COLO829 (cell line): ENCODE measurements around the gene SMIM10L1.

Source experiments
- DNase-seq: peaks from one replicate; pipeline ENCODE4 v3.0.0; 2012; ENCODE audit warnings: low spot score

Gene SMIM10L1

GRCh38 chr12:11186837-11187236 is 15.8 kb downstream of the SMIM10L1 start, which contains the start of gene TAS2R42:
TAS2R42 (minus strand) TSS chr12:11186937; CDS start chr12:11186937, 0 bp downstream.
- DNase-seq: no peak

- no peak for DNase-seq
Observed at GRCh38 chr12:11202811-11203210, 31.8 kb downstream of the SMIM10L1 start.

DNA sequence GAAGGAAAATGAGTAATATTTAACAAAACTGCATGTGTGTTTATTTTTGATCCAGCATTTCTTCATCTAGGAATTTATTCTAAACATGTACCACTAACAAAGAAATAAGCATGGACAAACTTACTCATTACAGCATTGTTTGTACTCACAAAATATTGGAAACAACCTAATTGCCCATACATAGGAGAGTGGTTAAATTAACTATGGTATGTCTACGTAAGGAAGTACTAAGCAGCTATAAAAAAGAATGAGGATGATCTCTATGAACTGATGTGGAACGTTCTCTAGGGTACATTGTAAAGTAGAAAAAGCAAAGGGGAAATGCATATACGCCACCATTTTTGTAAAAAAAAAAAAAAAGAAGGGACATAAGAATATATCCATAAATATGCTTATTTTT is 33.2 kb downstream of the SMIM10L1 start:
- no peak for DNase-seq

DNA sequence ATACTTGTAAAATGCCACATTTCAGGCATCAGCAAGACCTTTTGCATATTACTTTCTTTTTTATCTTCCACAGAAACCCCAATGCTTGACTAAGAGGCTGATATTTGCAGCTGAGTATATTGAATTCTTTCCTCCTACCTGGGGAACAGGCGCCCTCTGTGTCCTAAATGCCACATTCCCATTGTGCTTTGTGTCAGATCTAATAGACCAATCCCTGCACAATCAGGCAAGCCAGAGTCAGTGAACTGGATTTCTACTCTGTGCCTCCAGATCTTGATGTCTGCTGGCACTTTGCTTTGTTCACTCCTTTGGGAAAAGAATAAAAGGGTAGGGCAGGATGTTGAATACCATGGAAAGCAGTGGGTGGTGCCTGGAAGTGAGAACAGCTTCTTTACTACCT is 38.1 kb downstream of the SMIM10L1 start:
- DNase-seq: no peak
